GM12875 (cell line): ENCODE measurements around the gene C5orf63.

Experiments used
- H3K4me3 ChIP-seq: one replicate; pipeline ENCODE4 v1.5.1; 2011; ENCODE audit warnings: low read depth, low read length, control low read depth
- CTCF ChIP-seq: IDR thresholded peaks from 2 replicates; pipeline ENCODE4 v1.5.1; 2011; ENCODE audit warnings: low read depth, mild to moderate bottlenecking, control low read depth, inconsistent platforms, low read length, moderate library complexity, borderline replicate concordance; ENCODE audit not compliant: insufficient read depth

Gene C5orf63

DNA sequence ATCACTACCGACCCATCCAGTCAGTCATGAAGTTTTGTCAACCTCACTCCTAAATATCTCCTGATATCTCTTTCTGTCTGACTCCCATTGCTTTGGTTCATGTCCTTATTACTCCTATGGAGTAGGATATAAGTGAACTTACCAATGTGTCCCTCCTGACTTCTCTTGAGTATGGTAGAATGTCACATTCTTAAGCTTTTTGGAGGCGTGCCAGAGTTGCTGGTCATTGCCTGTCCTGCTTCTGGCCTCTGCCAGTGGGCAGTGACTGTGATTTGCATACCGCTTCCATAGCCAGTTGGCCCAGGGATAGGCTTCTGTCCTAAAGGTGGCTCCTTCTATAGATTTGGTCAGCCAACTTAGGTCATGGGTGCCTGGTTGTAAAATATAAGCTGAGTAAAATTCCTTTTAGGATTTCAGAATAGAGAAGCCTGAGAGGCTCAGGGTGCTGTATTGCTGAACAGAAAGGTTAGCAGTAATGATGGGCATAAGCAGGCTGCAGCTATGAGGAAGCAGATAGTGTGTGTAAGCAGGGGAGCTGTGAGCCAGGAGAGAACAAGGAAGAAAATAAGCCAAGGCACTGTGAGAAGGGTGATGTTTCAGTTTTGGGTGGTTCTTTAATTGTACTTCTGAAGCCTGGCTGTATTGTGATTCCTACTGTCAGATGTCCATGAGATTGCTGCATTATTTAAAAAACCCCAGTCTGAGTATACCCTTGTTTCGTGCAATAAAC is 26.8 kb downstream of the C5orf63 start:
- TF ChIP-seq CTCF, result no peak
- H3K4me3 ChIP-seq, result no peak overlapping the region

DNA sequence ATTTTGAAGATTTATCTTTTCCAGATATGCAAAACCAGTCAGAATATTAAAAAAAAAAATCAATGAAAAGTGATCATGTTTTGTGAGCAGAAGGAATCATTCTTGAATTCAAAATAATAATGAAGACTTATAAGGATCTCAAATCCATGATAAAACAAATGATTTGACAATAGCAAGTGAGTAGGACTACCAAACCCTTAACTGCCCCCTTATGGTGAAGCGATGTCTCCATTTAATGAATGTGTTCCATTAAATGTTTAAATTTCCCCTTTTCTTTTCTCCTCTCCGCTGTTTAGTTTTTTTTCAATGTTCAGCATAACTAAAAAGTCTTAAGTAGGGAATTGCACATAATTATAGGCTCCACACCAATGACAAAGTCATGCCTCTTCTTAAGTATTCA is 30.7 kb downstream of the C5orf63 start:
- H3K4me3 ChIP-seq, result no peak overlapping the region
- TF ChIP-seq CTCF, result no peak

DNA sequence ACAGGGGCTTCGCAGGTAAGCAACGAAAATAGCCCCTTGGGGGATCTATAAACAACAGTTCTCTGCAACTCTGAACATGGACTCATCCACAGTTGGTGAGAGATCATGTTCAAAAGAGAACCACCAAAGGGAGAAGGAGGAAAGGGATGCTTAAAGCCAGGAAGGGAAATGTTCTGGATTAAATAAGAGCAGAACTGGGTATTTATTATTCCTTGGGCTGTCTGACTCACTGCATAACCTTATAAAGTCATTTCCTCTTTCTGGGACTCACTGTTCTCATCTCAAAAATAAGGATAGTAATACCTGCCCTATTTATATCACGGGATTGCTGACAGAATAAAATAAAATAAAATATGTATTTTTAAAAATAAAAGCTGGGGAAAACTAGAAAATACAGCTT is 31.7 kb downstream of the C5orf63 start:
- no peak for TF ChIP-seq CTCF
- H3K4me3 ChIP-seq, result no peak overlapping the region

- H3K4me3 ChIP-seq, result no peak overlapping the region
- no peak for TF ChIP-seq CTCF
These were observed 32.3 kb downstream of the C5orf63 start for GRCh38 chr5:127040796-127041520.

GRCh38 chr5:127038550-127038949 is 34.8 kb downstream of the C5orf63 start:
- H3K4me3 ChIP-seq, result no peak overlapping the region
- no peak for TF ChIP-seq CTCF

DNA sequence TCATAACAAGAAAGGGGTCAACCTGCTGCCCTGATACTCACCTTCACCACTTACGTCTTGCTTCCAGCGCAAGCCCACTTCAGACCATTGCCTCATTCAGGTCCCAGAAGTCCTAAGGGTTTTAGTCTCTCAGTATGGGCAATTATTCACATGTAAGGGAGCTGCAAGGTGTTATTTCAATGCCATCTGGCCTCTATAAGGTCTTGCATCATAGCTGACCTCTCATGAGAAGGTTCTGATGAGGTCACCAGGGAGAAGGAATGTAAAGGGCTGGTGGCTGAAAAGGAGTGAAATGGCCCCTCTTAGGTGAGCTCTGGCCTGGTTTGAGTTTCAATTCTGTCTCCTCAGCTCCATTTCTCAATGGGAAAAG is 41.5 kb downstream of the C5orf63 start:
- H3K4me3 ChIP-seq, result no peak overlapping the region
- TF ChIP-seq CTCF, result no peak
